D721Med (cell line): Measurements from ENCODE around the gene IL17RA.
A peak's percentile ranks its signal among the peaks of the same experiment; 100 is the strongest.
"Not testable (repeated sequence)": the region's sequence is repeated elsewhere in the genome, so short reads cannot be mapped to it uniquely, and the experiment has no call there.

Experiments
- DNase-seq: peaks from one replicate; pipeline ENCODE4 v3.0.0; 2011; ENCODE audit warnings: low spot score; ENCODE audit not compliant: insufficient read length
- FAIRE-seq: peaks from 2 replicates; lab custom pipeline; 2011; peaks lifted over from hg19 to GRCh38; lab: Jason Lieb, UNC
- TF ChIP-seq, protein P1 (sequence below): IDR thresholded peaks from 2 replicates; pipeline ENCODE4 v1.5.1; 2012; ENCODE audit warnings: mild to moderate bottlenecking, control low read depth; ENCODE audit not compliant: insufficient read depth; ENCODE audit errors: missing control alignments

The IL17RA gene, protein sequence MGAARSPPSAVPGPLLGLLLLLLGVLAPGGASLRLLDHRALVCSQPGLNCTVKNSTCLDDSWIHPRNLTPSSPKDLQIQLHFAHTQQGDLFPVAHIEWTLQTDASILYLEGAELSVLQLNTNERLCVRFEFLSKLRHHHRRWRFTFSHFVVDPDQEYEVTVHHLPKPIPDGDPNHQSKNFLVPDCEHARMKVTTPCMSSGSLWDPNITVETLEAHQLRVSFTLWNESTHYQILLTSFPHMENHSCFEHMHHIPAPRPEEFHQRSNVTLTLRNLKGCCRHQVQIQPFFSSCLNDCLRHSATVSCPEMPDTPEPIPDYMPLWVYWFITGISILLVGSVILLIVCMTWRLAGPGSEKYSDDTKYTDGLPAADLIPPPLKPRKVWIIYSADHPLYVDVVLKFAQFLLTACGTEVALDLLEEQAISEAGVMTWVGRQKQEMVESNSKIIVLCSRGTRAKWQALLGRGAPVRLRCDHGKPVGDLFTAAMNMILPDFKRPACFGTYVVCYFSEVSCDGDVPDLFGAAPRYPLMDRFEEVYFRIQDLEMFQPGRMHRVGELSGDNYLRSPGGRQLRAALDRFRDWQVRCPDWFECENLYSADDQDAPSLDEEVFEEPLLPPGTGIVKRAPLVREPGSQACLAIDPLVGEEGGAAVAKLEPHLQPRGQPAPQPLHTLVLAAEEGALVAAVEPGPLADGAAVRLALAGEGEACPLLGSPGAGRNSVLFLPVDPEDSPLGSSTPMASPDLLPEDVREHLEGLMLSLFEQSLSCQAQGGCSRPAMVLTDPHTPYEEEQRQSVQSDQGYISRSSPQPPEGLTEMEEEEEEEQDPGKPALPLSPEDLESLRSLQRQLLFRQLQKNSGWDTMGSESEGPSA

DNA sequence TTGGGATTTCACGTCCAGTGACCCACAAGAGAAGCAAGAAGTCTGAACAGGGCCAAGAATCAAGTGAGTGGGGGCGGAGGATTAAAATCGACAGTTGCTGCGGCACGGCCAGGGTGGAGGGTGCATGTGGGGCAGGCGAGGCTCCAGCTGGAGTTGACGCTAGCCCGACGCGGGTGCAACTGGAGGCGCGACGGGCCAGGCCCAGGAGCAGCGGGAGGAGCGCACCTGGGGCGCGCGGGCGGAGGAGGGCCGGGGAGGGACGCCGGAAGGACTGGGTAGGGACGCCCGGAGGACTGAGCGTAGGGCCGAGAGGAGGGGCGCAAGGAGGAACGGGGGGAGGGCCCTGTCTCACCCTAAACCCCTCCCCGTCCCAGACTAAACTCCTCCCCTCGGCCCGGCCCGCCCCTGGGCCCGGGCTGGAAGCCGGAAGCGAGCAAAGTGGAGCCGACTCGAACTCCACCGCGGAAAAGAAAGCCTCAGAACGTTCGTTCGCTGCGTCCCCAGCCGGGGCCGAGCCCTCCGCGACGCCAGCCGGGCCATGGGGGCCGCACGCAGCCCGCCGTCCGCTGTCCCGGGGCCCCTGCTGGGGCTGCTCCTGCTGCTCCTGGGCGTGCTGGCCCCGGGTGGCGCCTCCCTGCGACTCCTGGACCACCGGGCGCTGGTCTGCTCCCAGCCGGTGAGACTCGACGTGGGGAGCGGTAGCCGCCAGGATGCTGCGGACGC, at the start of gene IL17RA:
Gene IL17RA (plus strand): TSS at position 447 of the 723 bp plus-strand sequence. CDS start 92 bp downstream, at position 539.
- DNase-seq = peak; percentile 75
- FAIRE-seq = no peak
- TF ChIP-seq, protein P1, sequence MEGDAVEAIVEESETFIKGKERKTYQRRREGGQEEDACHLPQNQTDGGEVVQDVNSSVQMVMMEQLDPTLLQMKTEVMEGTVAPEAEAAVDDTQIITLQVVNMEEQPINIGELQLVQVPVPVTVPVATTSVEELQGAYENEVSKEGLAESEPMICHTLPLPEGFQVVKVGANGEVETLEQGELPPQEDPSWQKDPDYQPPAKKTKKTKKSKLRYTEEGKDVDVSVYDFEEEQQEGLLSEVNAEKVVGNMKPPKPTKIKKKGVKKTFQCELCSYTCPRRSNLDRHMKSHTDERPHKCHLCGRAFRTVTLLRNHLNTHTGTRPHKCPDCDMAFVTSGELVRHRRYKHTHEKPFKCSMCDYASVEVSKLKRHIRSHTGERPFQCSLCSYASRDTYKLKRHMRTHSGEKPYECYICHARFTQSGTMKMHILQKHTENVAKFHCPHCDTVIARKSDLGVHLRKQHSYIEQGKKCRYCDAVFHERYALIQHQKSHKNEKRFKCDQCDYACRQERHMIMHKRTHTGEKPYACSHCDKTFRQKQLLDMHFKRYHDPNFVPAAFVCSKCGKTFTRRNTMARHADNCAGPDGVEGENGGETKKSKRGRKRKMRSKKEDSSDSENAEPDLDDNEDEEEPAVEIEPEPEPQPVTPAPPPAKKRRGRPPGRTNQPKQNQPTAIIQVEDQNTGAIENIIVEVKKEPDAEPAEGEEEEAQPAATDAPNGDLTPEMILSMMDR = no peak

DNA sequence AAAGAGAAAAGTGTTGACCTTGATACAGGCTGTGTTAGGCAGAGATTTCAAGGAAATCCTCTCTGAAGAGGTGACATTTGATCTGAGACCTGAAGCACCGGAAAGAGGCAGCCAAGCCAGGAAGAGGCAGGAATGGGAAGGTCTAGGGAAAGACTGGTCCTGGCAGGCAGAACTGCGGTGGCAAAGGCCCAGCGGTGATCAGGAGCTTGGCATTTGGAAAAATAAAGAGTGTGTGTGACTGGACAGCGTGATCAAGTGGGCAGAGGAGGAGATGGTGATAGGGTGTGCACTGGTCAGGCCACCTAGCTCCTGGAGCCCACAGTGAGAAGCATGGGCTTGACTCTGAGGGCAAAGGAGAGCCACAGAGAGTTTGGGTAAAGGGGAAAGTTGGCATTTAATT, 49.6 kb upstream of the IL17RA start:
- DNase-seq (no peak), FAIRE-seq (no peak)

GRCh38 chr22:17035976-17036841, 48.6 kb upstream of the IL17RA start:
- FAIRE-seq = not testable (repeated sequence)

More for the DNA sequence above, 49.6 kb upstream of the IL17RA start:
- TF ChIP-seq, protein P1 = no peak

GRCh38 chr22:17036842-17037711, 47.7 kb upstream of the IL17RA start:
- not testable (repeated sequence) for DNase-seq, FAIRE-seq

More at GRCh38 chr22:17035976-17036841, 48.6 kb upstream of the IL17RA start:
- not testable (repeated sequence) for DNase-seq

- DNase-seq = no peak
- no peak for FAIRE-seq
These were observed 41.3 kb upstream of the IL17RA start for GRCh38 chr22:17043521-17043920.

DNA sequence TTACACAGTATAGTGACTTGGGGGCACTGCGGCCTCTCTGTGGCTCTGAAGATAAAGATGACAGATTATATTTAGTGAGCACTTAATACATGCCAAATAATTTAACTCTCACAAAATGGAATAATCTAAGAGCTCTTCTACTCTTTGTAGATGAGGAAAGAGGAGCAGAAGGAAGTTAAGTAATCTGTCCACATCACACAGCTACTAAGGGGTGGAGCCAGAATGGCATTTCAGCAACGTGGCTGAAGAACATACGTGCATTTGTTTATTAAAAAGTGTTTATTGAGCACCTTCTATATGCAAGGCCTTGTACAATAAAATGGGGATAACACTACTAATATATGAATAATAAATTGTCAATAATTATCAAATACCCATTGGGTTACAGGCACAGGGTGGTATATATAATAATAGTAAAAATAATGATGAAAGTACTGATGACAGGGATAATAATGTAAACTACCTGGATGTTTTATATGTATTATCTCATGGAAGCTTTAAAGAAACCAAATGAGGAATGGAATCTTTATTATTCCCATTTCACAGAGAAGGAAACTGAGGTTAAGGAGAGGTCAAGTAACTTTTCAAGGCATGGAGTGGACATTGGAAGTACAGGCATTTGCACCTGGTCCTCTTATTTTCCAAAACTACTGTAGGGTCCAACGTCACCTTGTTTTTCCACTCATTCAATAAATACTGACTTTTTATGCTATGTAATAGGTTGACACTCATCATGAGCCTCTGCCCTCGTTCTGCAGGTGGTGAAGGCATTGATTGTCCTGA, 38.0 kb upstream of the IL17RA start:
- no peak for DNase-seq
- no peak for FAIRE-seq
- TF ChIP-seq, protein P1 = no peak

More at GRCh38 chr22:17043521-17043920, 41.3 kb upstream of the IL17RA start:
- TF ChIP-seq, protein P1 = no peak
